ENCODE data around the gene PLXNA3.

The PLXNA3 gene

GRCh38 chrX:154436374-154436982 is 21.6 kb upstream of the PLXNA3 start:
- DNase-seq, result peak; percentile 18

GRCh38 chrX:154436983-154437752 is 20.9 kb upstream of the PLXNA3 start, which contains the start of gene GDI1:
Gene GDI1 (plus strand): TSS chrX:154437154. CDS start chrX:154437255, 101 bp downstream.
- DNase-seq, result peak; percentile 64

- no peak for DNase-seq
These were observed 19.8 kb upstream of the PLXNA3 start for GRCh38 chrX:154437971-154438893.

GRCh38 chrX:154439841-154440240 is 18.2 kb upstream of the PLXNA3 start:
- no peak for DNase-seq

GRCh38 chrX:154440623-154441357 is 17.3 kb upstream of the PLXNA3 start:
- no peak for DNase-seq

GRCh38 chrX:154441564-154441963 is 16.5 kb upstream of the PLXNA3 start:
- no peak for DNase-seq

- no peak for DNase-seq
These were observed 15.9 kb upstream of the PLXNA3 start for GRCh38 chrX:154441984-154442707.

- DNase-seq, result peak; percentile 27
These were observed 14.6 kb upstream of the PLXNA3 start for GRCh38 chrX:154443479-154443910.

GRCh38 chrX:154443992-154444754 is 13.9 kb upstream of the PLXNA3 start, which contains the start of gene FAM50A:
Gene FAM50A (plus strand): TSS chrX:154444141. CDS start chrX:154444236, 95 bp downstream.
- peak; percentile 65 for DNase-seq

GRCh38 chrX:154444755-154445246 is 13.3 kb upstream of the PLXNA3 start:
- DNase-seq, result no peak

- no peak for DNase-seq
These were observed 12.3 kb upstream of the PLXNA3 start for GRCh38 chrX:154445776-154446175.

GRCh38 chrX:154446430-154446829 is 11.7 kb upstream of the PLXNA3 start:
- DNase-seq, result no peak

GRCh38 chrX:154448484-154448883 is 9.6 kb upstream of the PLXNA3 start:
- DNase-seq, result no peak

- DNase-seq, result no peak
These were observed 8.5 kb upstream of the PLXNA3 start for GRCh38 chrX:154449618-154450017.

- DNase-seq, result no peak
These were observed 7.8 kb upstream of the PLXNA3 start for GRCh38 chrX:154450312-154450711.

- no peak for DNase-seq
These were observed 5.3 kb upstream of the PLXNA3 start for GRCh38 chrX:154452823-154453222.

- DNase-seq, result peak; percentile 18
These were observed 478 bp upstream of the PLXNA3 start for GRCh38 chrX:154457491-154458115.

- DNase-seq, result peak; percentile 34
These were observed 1.1 kb downstream of the PLXNA3 start for GRCh38 chrX:154458954-154459778.

GRCh38 chrX:154459832-154460231 is 1.8 kb downstream of the PLXNA3 start:
- DNase-seq, result no peak
